ENCODE data around the gene MSRB1. TPM values are rescaled to one million over a fixed set of nuclear protein-coding genes. Genes with fewer than 3 reads are reported as not detected.

The MSRB1 gene
- total RNA-seq, 1 donor from 2014 or later, result 32.9 TPM

DNA sequence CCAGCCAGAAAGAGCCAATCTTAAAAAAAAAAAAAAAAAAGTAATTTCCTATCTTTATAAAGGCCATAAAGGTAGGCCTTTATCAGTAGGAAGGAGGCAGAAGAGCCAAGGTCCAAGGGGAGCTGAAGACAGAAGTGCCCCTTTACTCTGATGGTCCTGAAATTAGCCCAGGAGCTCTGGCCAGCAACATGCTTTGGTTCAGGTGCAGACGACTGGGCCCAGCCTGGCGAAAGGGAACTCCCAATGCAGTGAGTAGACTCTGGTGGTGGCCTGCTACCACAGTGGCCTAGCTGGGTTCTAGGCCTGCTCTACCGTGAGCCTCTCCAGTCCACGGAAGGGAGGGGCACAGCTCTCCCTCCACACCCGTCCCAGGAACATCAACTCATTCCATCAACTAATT, 47.9 kb downstream of the MSRB1 start:
- H3K9me3 ChIP-seq, result no peaks in the 10 kb centered on the region
- intact Hi-C loops (cut with DNase I), result no loop called here
- H3K4me3 ChIP-seq, result no peak overlapping the region
- TF ChIP-seq, protein P1, sequence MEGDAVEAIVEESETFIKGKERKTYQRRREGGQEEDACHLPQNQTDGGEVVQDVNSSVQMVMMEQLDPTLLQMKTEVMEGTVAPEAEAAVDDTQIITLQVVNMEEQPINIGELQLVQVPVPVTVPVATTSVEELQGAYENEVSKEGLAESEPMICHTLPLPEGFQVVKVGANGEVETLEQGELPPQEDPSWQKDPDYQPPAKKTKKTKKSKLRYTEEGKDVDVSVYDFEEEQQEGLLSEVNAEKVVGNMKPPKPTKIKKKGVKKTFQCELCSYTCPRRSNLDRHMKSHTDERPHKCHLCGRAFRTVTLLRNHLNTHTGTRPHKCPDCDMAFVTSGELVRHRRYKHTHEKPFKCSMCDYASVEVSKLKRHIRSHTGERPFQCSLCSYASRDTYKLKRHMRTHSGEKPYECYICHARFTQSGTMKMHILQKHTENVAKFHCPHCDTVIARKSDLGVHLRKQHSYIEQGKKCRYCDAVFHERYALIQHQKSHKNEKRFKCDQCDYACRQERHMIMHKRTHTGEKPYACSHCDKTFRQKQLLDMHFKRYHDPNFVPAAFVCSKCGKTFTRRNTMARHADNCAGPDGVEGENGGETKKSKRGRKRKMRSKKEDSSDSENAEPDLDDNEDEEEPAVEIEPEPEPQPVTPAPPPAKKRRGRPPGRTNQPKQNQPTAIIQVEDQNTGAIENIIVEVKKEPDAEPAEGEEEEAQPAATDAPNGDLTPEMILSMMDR (IDR thresholded peaks at IDR 0.05), result no peak
- no peaks in the 10 kb centered on the region for H3K36me3 ChIP-seq
- H3K27me3 ChIP-seq, result no peaks in the 10 kb centered on the region
- DNase-seq (ENCODE audit: low spot score in 2 of 2), result no peak
- H3K4me1 ChIP-seq, result no peaks in the 10 kb centered on the region
- no peak overlapping the region for H3K27ac ChIP-seq

DNA sequence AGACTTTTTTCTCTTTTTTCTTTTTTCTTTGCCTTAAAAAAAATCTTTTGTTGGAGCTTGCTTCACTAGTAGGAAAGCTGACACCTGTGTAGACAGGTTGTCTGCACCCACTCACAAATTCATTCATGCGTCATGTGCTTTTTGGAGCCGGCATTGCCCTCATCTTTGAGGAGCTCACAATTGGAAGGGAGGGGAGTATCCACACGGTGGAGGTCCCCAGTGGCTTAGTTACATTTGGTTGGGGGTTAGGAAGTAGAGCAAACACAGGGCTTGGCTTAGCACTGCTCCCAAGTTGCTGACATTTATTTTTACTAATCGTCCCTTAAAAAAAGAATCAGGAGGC, 52.3 kb downstream of the MSRB1 start:
- Histone ChIP-seq H3K4me3 (no peak overlapping the region), H3K9me3 (no peaks in the 10 kb centered on the region), H3K4me1 (no peaks in the 10 kb centered on the region), H3K36me3 (no peaks in the 10 kb centered on the region), H3K27ac (no peak overlapping the region), H3K27me3 (no peaks in the 10 kb centered on the region)
- DNase-seq (ENCODE audit: low spot score in 2 of 2), result no peak
- intact Hi-C loops (cut with DNase I), result no loop called here
- TF ChIP-seq, protein P1 (IDR thresholded peaks at IDR 0.05), result no peak

DNA sequence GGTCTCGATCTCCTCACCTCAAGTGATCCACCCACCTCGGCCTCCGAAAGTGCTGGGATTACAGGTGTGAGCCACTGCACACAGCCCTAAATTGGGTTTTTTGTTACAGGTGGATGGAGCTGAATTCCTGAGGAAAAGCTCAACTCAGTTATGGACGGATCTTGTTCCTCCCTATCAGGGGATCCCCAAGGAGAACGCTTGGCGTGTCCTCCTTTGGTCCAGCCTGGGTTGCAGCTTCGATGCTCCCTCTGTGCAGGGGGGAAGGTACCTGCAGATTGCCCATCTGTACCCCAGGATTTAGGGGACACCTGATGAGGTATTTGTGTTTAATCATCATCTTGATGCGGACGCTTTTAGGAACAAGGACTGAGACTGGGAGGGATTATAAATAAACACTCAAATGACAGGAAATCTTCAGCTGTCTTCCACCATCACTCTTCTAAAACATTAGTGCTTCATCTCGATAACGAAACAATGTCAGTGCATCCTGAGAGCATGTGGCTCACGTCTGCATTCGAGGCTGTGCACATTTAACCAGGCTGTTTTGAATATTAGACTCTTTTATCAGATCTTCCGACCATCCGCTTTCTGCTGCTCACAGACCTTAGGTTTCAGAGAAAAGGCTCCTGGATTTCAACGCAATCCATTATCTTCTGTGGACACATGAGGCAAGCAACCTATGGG, 52.8 kb downstream of the MSRB1 start:
- Histone ChIP-seq H3K27me3 (no peaks in the 10 kb centered on the region), H3K4me1 (no peaks in the 10 kb centered on the region), H3K4me3 (no peak overlapping the region), H3K27ac (no peak overlapping the region), H3K36me3 (no peaks in the 10 kb centered on the region), H3K9me3 (no peaks in the 10 kb centered on the region)
- intact Hi-C loops (cut with DNase I), result no loop called here
- DNase-seq (ENCODE audit: low spot score in 2 of 2), result no peak
- TF ChIP-seq, protein P1 (IDR thresholded peaks at IDR 0.05), result no peak

Other genes starting within 250 kb of the MSRB1 start
- gene MAPK8IP3, start 237.0 kb downstream of the MSRB1 start, total RNA-seq, result 57.4 TPM
- 326 TPM for gene NME3, start 171.7 kb downstream of the MSRB1 start, total RNA-seq
- 25.3 TPM for gene EME2, start 170.4 kb downstream of the MSRB1 start, total RNA-seq
- gene MRPS34, start 170.1 kb downstream of the MSRB1 start, total RNA-seq, result 170 TPM
- gene SPSB3, start 160.6 kb downstream of the MSRB1 start, total RNA-seq, result 159 TPM
- 182 TPM for gene NUBP2, start 160.2 kb downstream of the MSRB1 start, total RNA-seq
- not detected for gene IGFALS, start 149.5 kb downstream of the MSRB1 start, total RNA-seq
- 177 TPM for gene HAGH, start 116.4 kb downstream of the MSRB1 start, total RNA-seq
- gene FAHD1, start 116.0 kb downstream of the MSRB1 start, total RNA-seq, result 233 TPM
- not detected for gene MEIOB, start 71.0 kb downstream of the MSRB1 start, total RNA-seq
- not detected for gene HS3ST6, start 24.8 kb downstream of the MSRB1 start, total RNA-seq
- gene RPL3L, start 11.5 kb upstream of the MSRB1 start, total RNA-seq, result not detected
- gene NDUFB10, start 16.3 kb upstream of the MSRB1 start, total RNA-seq, result 68.2 TPM
- gene RPS2, start 21.6 kb upstream of the MSRB1 start, total RNA-seq, result 2,866 TPM
- gene RNF151, start 23.7 kb upstream of the MSRB1 start, total RNA-seq, result not detected
- gene TBL3, start 28.9 kb upstream of the MSRB1 start, total RNA-seq, result 55.7 TPM
- not detected for gene NOXO1, start 38.3 kb upstream of the MSRB1 start, total RNA-seq
- 2.7 TPM for gene GFER, start 41.0 kb upstream of the MSRB1 start, total RNA-seq
- 0.32 TPM for gene SYNGR3, start 46.8 kb upstream of the MSRB1 start, total RNA-seq
- gene ZNF598, start 66.6 kb upstream of the MSRB1 start, total RNA-seq, result 31.1 TPM
- gene NPW, start 76.6 kb upstream of the MSRB1 start, total RNA-seq, result not detected
- gene NHERF2, start 83.7 kb upstream of the MSRB1 start, total RNA-seq, result 123 TPM
- 59.5 TPM for gene NTHL1, start 104.6 kb upstream of the MSRB1 start, total RNA-seq
- gene TSC2, start 104.8 kb upstream of the MSRB1 start, total RNA-seq, result 258 TPM
- 551 TPM for gene PKD1, start 192.7 kb upstream of the MSRB1 start, total RNA-seq
- gene RAB26, start 205.4 kb upstream of the MSRB1 start, total RNA-seq, result not detected
- gene TRAF7, start 212.6 kb upstream of the MSRB1 start, total RNA-seq, result 39.6 TPM

Data from ascending aorta (tissue), 2 donors.